ENCODE results near the gene CYP46A1. TPM values are rescaled to one million over a fixed set of nuclear protein-coding genes. Genes with fewer than 3 reads are reported as not detected.

The CYP46A1 gene
- total RNA-seq, 2 experiments from 2014 or later, result 0.11 to 0.22 TPM

GRCh38 chr14:99721792-99722516 lies 37.9 kb downstream of the CYP46A1 start:
- no peaks in the 10 kb centered on the region for H3K36me3 ChIP-seq (ENCODE audit: insufficient read depth, low read length)
- H3K27ac ChIP-seq (ENCODE audit: low read depth in 1 of 2, low read length in 2 of 2), result no peak overlapping the region
- POLR2A ChIA-PET, result no interaction called here
- Mint-ChIP-seq H3K27ac (no peak overlapping the region), H3K4me1 (ENCODE audit: low read depth) (no peaks in the 10 kb centered on the region), H3K9me3 (no peaks in the 10 kb centered on the region), H3K36me3 (ENCODE audit: low read depth) (no peaks in the 10 kb centered on the region), H3K27me3 (peaks cover 13% of the 10 kb centered on the region), H3K4me3 (no peak overlapping the region)
- TF ChIP-seq CTCF (IDR thresholded peaks at IDR 0.05), result no peak
- DNase-seq (peak in 2 of 14 experiments; percentile 1 to 19), ATAC-seq (ENCODE audit: poor library complexity) (no peak)
- intact Hi-C loops (cut with DNase I, micrococcal nuclease), result no loop called here
- no peak overlapping the region for H3K4me3 ChIP-seq (ENCODE audit: low read length)
- no peaks in the 10 kb centered on the region for H3K9me3 ChIP-seq (ENCODE audit: control insufficient read depth in 1 of 2, insufficient read depth in 1 of 2, low read length in 2 of 2)
- H3K27me3 ChIP-seq (ENCODE audit: control insufficient read depth in 1 of 2, insufficient read depth in 2 of 2, low read length in 2 of 2), result peaks cover 3 to 4% of the 10 kb centered on the region in 2 experiments
- CTCF ChIA-PET, result interaction anchor here (1.4 kb wide), 1 partner anchor 8 kb away, joined by 3 read pairs; no protein-coding TSS in a partner anchor
- H3K4me1 ChIP-seq (ENCODE audit: insufficient read depth, low read length), result no peaks in the 10 kb centered on the region

- no peak overlapping the region for H3K27ac Mint-ChIP-seq
- TF ChIP-seq CTCF (IDR thresholded peaks at IDR 0.05), result no peak
- H3K36me3 Mint-ChIP-seq (ENCODE audit: low read depth), result no peaks in the 10 kb centered on the region
- no peaks in the 10 kb centered on the region for H3K4me1 Mint-ChIP-seq (ENCODE audit: low read depth)
- no peaks in the 10 kb centered on the region for H3K9me3 ChIP-seq (ENCODE audit: control insufficient read depth in 1 of 2, insufficient read depth in 1 of 2, low read length in 2 of 2)
- H3K9me3 Mint-ChIP-seq, result no peaks in the 10 kb centered on the region
- H3K36me3 ChIP-seq (ENCODE audit: insufficient read depth, low read length), result no peaks in the 10 kb centered on the region
- H3K27me3 ChIP-seq (ENCODE audit: control insufficient read depth in 1 of 2, insufficient read depth in 2 of 2, low read length in 2 of 2), result peaks cover 4 to 6% of the 10 kb centered on the region in 2 experiments
- ChIA-PET CTCF (no interaction called here), POLR2A (no interaction called here)
- H3K4me3 Mint-ChIP-seq, result no peak overlapping the region
- H3K27ac ChIP-seq (ENCODE audit: low read depth in 1 of 2, low read length in 2 of 2), result no peak overlapping the region
- intact Hi-C loops (cut with DNase I, micrococcal nuclease), result no loop called here
- H3K27me3 Mint-ChIP-seq, result peaks cover 17% of the 10 kb centered on the region
- ATAC-seq (ENCODE audit: poor library complexity) (no peak), DNase-seq (peak in 1 of 14 experiments; percentile 1)
- H3K4me3 ChIP-seq (ENCODE audit: low read length), result no peak overlapping the region
- H3K4me1 ChIP-seq (ENCODE audit: insufficient read depth, low read length), result no peaks in the 10 kb centered on the region
Measured at GRCh38 chr14:99722741-99723140, 38.6 kb downstream of the CYP46A1 start.

GRCh38 chr14:99724196-99724891 lies 40.2 kb downstream of the CYP46A1 start:
- Histone ChIP-seq H3K27ac (ENCODE audit: low read depth in 1 of 2, low read length in 2 of 2) (no peak overlapping the region), H3K4me3 (ENCODE audit: low read length) (no peak overlapping the region), H3K27me3 (ENCODE audit: control insufficient read depth in 1 of 2, insufficient read depth in 2 of 2, low read length in 2 of 2) (peaks cover 14 to 19% of the 10 kb centered on the region in 2 experiments), H3K36me3 (ENCODE audit: insufficient read depth, low read length) (no peaks in the 10 kb centered on the region), H3K9me3 (ENCODE audit: control insufficient read depth in 1 of 2, insufficient read depth in 1 of 2, low read length in 2 of 2) (no peaks in the 10 kb centered on the region), H3K4me1 (ENCODE audit: insufficient read depth, low read length) (no peaks in the 10 kb centered on the region)
- ChIA-PET CTCF (no interaction called here), POLR2A (no interaction called here)
- Mint-ChIP-seq H3K9me3 (no peaks in the 10 kb centered on the region), H3K36me3 (ENCODE audit: low read depth) (no peaks in the 10 kb centered on the region), H3K27me3 (peaks cover 26% of the 10 kb centered on the region), H3K4me3 (no peak overlapping the region), H3K27ac (no peak overlapping the region), H3K4me1 (ENCODE audit: low read depth) (no peaks in the 10 kb centered on the region)
- no peak for TF ChIP-seq CTCF (IDR thresholded peaks at IDR 0.05)
- ATAC-seq (ENCODE audit: poor library complexity), result no peak
- DNase-seq, result peak in 2 of 14 experiments; percentile 3 to 11
- intact Hi-C loops (cut with DNase I, micrococcal nuclease), result no loop called here

Data from CD4-positive, alpha-beta T cell (primary cell).